Skeletal muscle tissue (tissue), 4 donors: ENCODE results near the gene CNN3. TPM values are rescaled to one million over a fixed set of nuclear protein-coding genes. Genes with fewer than 3 reads are reported as not detected.

Experiments
- H3K27ac ChIP-seq: one replicate; pipeline ENCODE4 v1.7.0; 2013; ENCODE audit warnings: mild to moderate bottlenecking, low read depth, low read length, inconsistent platforms
- H3K27me3 ChIP-seq, 3 donors: one replicate each; pipeline ENCODE4 v1.7.0; 2013; ENCODE audit warnings: low read length in 3 of 3; ENCODE audit not compliant: control insufficient read depth in 3 of 3, insufficient read depth in 3 of 3
- H3K36me3 ChIP-seq, 3 donors: one replicate each; pipeline ENCODE4 v1.7.0; 2013; ENCODE audit warnings: low read length in 3 of 3; ENCODE audit not compliant: control insufficient read depth in 3 of 3, insufficient read depth in 3 of 3
- H3K4me1 ChIP-seq, 3 donors: one replicate each; pipeline ENCODE4 v1.7.0; 2013; ENCODE audit warnings: low read length in 3 of 3, mild to moderate bottlenecking in 3 of 3; ENCODE audit not compliant: control insufficient read depth in 3 of 3, insufficient read depth in 3 of 3
- H3K4me3 ChIP-seq, 3 donors: one replicate each; pipeline ENCODE4 v1.7.0; 2013; ENCODE audit warnings: low read length in 3 of 3
- H3K9ac ChIP-seq, 3 donors: one replicate each; pipeline ENCODE4 v1.7.0; 2013; ENCODE audit warnings: low read length in 3 of 3, mild to moderate bottlenecking in 3 of 3, moderate library complexity in 2 of 3, low read depth in 1 of 3
- H3K9me3 ChIP-seq, 3 donors: one replicate each; pipeline ENCODE4 v1.7.0; 2013; ENCODE audit warnings: low read length in 3 of 3; ENCODE audit not compliant: control insufficient read depth in 3 of 3
- total RNA-seq: library from RNA; depleted of rRNA; stranded (reverse); fragments of >200 nt; gene quantifications from one replicate; pipeline ENCODE4 v1.2.3, GENCODE V29; 2014
- donor health status: Osteomylitis.

CNN3 gene
- total RNA-seq, result 198 TPM

DNA sequence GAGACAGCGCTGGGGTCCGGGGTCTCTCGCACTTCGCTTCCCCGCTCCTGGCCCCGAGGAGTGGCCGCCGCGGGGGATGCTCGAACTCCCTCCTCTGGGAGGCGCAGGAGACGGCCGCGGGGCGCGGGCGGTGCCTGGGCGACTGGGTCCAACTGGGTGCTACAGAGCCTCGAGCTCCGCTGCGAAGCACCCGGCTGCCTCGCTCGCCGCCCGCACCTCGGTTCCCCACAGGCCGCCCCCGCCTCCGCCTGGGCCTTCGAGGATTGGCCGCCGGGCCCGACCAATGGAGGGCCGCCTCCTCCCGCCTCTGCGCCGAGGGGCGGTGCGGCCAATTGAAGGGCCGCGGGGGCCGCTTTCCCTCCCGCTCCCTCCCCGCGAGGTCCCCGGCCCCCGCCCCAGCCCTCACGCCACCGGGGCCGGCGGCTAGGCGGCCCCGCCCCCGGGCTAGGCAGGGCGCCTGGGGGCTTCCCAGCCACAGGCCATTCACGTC, at the start of gene CNN3:
TSS of gene CNN3 (minus strand) at position 196 of the 490 bp plus-strand sequence. CDS start 216 bp downstream, outside the sequence.
- Histone ChIP-seq H3K27ac (peak within 1 kb of the TSS; percentile 92), H3K36me3 (no peaks in the 10 kb centered on the region), H3K27me3 (peaks cover 11 to 44% (median 30%) of the 10 kb centered on the region in 3 donors), H3K9me3 (no peaks in the 10 kb centered on the region), H3K4me1 (peaks cover 9 to 32% (median 19%) of the 10 kb centered on the region in 3 donors), H3K4me3 (peak within 1 kb of the TSS; percentile 73 to 84 (median 74)), H3K9ac (peak within 1 kb of the TSS; percentile 81 to 90 (median 86))

DNA sequence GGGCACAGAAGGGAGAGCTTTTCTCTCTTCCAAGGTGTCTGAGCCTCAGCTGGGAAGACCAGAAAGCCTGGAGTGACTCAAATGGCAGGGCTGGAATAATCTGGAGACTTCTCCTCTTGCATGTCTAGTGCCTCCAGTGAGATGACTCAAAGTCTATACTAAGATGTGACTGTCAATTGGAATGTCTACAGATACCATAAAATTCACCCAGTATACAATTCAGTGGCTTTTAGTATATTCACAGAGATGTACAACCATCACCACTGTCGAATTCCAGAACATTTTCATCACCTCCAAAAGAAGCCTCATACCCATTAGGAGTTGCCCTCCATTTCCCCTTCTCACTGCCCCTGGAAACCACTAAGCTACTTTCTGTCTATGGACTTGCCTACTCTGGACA, 47.9 kb upstream of the CNN3 start:
- Histone ChIP-seq H3K9me3 (no peaks in the 10 kb centered on the region), H3K4me1 (peaks cover 0 to 7% (median 6%) of the 10 kb centered on the region in 3 donors), H3K36me3 (no peaks in the 10 kb centered on the region), H3K4me3 (no peak overlapping the region), H3K27me3 (no peaks in the 10 kb centered on the region), H3K27ac (peak overlapping the region; percentile 51), H3K9ac (no peak overlapping the region)

DNA sequence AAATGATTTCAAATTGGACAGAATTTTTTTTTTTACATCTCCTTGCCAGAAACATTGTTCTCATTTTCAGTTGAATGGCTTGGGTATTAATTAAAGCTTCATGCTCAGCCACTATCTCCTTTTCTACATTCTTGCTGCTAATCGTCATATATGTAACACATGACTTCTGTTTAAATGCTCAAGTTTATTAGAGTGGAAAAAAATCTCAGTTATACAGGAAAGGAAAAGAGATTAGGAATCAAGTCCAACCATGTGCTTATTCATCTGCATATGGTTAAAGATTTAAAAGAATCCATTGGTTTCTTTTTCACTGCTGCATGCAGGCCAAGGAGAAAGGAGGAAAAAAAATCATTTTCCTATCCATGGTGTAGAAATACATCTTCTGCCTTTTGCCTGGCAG, 47.3 kb upstream of the CNN3 start:
- Histone ChIP-seq H3K27ac (peak overlapping the region; percentile 69), H3K9ac (no peak overlapping the region), H3K9me3 (no peaks in the 10 kb centered on the region), H3K36me3 (no peaks in the 10 kb centered on the region), H3K4me1 (peaks cover 0 to 7% (median 6%) of the 10 kb centered on the region in 3 donors), H3K4me3 (no peak overlapping the region), H3K27me3 (no peaks in the 10 kb centered on the region)

DNA sequence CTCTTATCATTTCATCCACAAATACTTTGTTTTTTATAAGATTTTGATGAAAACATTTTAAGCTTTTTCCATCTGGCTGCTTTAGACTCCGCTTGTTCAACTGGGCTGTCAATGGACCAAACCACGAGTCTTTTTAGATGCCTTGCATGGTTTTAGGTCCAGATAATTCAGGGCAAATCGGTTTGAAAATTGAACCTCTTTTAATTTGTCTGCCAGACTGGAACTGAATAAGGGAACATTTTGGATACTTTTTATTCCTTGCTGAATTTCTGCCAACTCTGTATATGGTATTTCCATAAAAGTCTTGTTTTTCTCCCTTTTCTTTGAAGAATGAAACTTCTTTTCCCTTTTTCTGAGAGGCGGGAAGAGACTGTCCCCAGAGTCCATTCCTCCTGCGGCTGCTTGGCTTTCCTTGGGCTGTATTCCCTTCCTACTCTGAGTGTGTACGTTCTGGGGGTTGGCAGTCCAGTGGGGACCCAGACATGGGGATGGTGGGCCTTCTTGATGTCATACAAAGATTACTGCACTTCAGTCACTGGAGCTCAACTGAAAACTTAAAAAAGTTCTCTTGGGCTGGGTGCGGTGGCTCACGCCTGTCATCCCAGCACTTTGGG, 46.5 kb upstream of the CNN3 start:
- no peaks in the 10 kb centered on the region for H3K9me3 ChIP-seq
- no peak overlapping the region for H3K4me3 ChIP-seq
- no peaks in the 10 kb centered on the region for H3K36me3 ChIP-seq
- no peaks in the 10 kb centered on the region for H3K27me3 ChIP-seq
- peak overlapping the region; percentile 69 for H3K27ac ChIP-seq
- H3K9ac ChIP-seq, result no peak overlapping the region
- peaks cover 0 to 7% (median 6%) of the 10 kb centered on the region in 3 donors for H3K4me1 ChIP-seq

DNA sequence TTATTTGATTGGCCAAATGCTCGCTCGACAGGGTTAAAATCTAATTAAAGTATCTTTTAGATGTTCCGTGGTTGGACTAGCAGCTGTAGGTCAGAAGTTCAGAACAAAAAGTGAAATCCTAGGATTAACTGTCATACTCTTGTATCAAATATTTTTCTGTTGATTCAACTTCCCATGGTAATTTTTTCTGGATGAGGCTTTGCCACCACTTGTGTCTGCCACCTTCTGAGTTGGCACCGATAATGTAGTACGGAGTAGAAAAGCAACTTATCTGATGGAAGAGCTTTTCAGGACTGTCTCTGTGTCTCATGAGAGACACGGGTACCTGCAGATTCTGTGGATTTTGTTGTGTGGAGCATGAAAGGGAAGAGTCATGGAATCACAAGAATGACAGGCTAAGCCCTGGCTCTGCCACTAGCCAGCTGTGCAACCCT, 44.6 kb upstream of the CNN3 start:
- Histone ChIP-seq H3K27ac (peak overlapping the region; percentile 36), H3K27me3 (no peaks in the 10 kb centered on the region), H3K9ac (no peak overlapping the region), H3K4me3 (no peak overlapping the region), H3K4me1 (peaks cover 0 to 7% (median 6%) of the 10 kb centered on the region in 3 donors), H3K36me3 (no peaks in the 10 kb centered on the region), H3K9me3 (no peaks in the 10 kb centered on the region)

DNA sequence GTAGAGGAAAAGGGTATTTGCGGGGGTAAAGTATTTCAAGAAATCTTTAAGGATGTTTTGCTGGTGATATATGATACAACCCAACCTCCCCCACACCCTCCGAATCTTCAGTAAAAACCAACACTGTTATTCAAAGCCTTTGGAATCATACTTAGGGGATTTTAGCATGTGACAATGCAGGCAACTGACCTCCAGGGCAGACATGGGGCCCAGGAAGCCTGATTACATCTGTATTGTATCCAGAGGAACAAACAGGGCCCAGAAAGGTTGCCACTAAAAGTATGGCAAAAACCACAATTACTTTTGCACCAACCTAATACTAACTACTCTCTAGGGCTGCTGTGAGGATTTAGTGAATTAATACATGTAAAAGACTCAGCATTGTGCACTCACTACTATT, 43.9 kb upstream of the CNN3 start:
- H3K4me1 ChIP-seq, result peaks cover 0 to 7% (median 6%) of the 10 kb centered on the region in 3 donors
- H3K27ac ChIP-seq, result no peak overlapping the region
- H3K9ac ChIP-seq, result no peak overlapping the region
- H3K27me3 ChIP-seq, result no peaks in the 10 kb centered on the region
- no peaks in the 10 kb centered on the region for H3K36me3 ChIP-seq
- no peaks in the 10 kb centered on the region for H3K9me3 ChIP-seq
- H3K4me3 ChIP-seq, result no peak overlapping the region

GRCh38 chr1:94969137-94969536, 42.2 kb upstream of the CNN3 start:
- H3K27ac ChIP-seq, result no peak overlapping the region
- peaks cover 0 to 7% (median 6%) of the 10 kb centered on the region in 3 donors for H3K4me1 ChIP-seq

DNA sequence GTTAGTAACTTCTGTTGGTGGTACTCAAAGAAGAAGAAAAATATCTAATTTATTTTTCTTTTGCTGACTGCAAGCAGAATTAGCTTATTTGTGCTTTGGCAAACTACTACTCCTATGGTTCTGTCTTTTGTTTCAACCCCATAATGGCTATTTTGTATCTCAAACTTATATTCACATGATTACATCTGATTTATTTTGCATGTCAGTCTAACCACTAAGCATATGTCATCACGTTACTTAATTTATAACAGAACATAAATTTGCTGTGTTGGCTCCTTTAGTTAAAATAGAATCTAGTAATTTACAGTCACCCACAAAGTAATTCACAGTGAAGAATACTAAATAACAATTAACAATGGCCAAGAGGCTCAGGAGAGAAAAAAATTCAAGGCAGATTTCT, 39.1 kb upstream of the CNN3 start:
- Histone ChIP-seq H3K27ac (no peak overlapping the region), H3K36me3 (no peaks in the 10 kb centered on the region), H3K9me3 (no peaks in the 10 kb centered on the region), H3K27me3 (no peaks in the 10 kb centered on the region), H3K4me3 (no peak overlapping the region), H3K9ac (no peak overlapping the region), H3K4me1 (peaks cover 2 to 4% (median 3%) of the 10 kb centered on the region in 3 donors)

More at GRCh38 chr1:94969137-94969536, 42.2 kb upstream of the CNN3 start:
- H3K9me3 ChIP-seq, result no peaks in the 10 kb centered on the region
- H3K27me3 ChIP-seq, result no peaks in the 10 kb centered on the region
- H3K9ac ChIP-seq, result no peak overlapping the region
- no peaks in the 10 kb centered on the region for H3K36me3 ChIP-seq
- H3K4me3 ChIP-seq, result no peak overlapping the region

DNA sequence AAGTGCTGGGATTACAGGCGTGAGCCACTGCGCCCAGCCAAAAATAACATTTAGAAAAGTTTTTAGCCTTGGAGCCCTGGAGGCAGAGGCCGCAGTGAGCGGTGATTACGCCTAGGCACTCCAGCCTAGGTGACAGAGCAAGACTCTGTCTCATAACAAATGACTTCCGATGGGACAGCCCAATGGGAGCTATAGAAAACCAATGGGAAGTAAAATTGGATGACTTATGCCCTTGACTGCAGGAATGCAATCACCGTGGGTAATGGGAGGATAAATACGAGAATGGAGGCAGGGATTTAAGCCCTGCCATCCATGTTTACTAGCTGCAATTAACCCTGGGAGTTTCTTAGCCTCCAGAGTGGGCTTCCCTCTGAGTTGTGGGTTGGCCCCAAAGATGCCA, 37.0 kb upstream of the CNN3 start:
- no peak overlapping the region for H3K27ac ChIP-seq
- H3K4me3 ChIP-seq, result no peak overlapping the region
- H3K36me3 ChIP-seq, result no peaks in the 10 kb centered on the region
- no peak overlapping the region for H3K9ac ChIP-seq
- peaks cover 0 to 4% (median 2%) of the 10 kb centered on the region in 3 donors for H3K4me1 ChIP-seq
- H3K27me3 ChIP-seq, result no peaks in the 10 kb centered on the region
- H3K9me3 ChIP-seq, result no peaks in the 10 kb centered on the region

GRCh38 chr1:94962409-94963265, 35.7 kb upstream of the CNN3 start:
- Histone ChIP-seq H3K9ac (peak overlapping the region; percentile 62 to 85 (median 70)), H3K4me1 (peaks cover 0 to 4% (median 2%) of the 10 kb centered on the region in 3 donors), H3K9me3 (no peaks in the 10 kb centered on the region), H3K27me3 (no peaks in the 10 kb centered on the region), H3K27ac (peak overlapping the region; percentile 68), H3K4me3 (peak overlapping the region; percentile 63 to 78 (median 66)), H3K36me3 (no peaks in the 10 kb centered on the region)
